DMS79 treated with DMSO at 0.1 percent for 48 hours (cell line): ENCODE results near the gene CCDC172.
"Not testable (repeated sequence)": the region's sequence is repeated elsewhere in the genome, so short reads cannot be mapped to it uniquely, and the experiment has no call there.

Experiments used
- DNase-seq: peaks from one replicate; lab custom pipeline; 2025; lab: John Stamatoyannopoulos, UW

CCDC172 gene

DNA sequence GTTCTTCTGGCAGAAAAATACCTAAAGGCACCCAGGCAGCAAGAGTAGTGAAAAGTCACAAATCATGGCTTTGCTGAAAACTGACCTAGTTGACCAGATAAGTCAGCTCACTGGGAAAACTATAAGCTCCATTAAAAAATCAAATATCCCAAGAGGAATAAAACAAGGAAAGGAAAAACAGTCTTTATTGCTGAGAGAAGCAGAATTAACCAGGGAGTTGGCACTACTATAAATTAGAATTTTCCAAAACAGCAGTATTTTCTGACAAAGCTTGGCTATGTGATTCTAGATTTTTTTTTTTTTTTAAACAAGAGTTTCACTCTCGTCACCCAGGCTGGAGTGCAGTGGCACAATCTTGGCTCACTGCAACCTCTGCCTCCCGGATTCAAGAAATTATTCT, 12.6 kb downstream of the CCDC172 start:
- DNase-seq: no peak

GRCh38 chr10:116352125-116352524, 27.9 kb downstream of the CCDC172 start:
- DNase-seq: no peak

GRCh38 chr10:116353817-116354216, 29.6 kb downstream of the CCDC172 start:
- DNase-seq: no peak

- DNase-seq: no peak
Observed at GRCh38 chr10:116355341-116355740, 31.1 kb downstream of the CCDC172 start.

DNA sequence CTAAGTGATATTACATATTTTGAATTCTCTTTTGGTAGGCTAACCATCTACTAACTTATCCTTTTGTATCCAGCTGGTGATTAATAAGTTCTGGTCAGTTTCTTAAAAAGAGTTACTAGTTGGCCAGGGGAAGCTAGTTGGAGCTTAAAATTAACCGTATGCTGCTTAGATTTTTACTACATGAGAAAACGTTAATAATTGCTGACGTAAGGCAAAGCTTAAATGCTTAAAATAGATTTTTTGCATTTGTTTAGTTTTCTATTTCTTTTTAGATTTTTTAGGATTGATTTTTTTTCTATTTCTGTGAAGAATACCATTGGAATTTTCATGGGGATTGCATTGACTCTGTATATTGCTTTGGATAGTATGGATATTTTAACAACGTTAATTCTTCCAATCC, 32.6 kb downstream of the CCDC172 start:
- DNase-seq: no peak

- DNase-seq: no peak
Observed at GRCh38 chr10:116364868-116365267, 40.6 kb downstream of the CCDC172 start.

- no peak for DNase-seq
Observed at GRCh38 chr10:116371737-116372136, 47.5 kb downstream of the CCDC172 start.

DNA sequence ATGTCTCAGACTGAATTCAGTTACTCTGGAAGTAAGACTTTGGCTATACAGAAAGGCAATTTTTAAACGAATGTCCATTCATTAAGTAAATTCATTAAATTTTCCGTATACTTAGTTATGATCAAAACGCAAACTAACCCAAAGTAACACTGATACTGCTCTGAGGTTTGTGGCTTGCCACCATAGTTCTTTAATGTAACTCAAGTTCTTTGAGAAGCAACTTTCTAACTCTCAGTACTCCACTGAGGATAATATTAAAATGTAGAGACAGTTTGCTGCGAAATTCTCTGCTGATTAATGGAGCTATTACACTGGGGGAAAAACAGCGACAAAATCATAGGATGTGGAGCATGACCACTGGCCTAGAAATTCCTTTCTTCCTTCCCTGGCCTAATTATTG, 58.0 kb downstream of the CCDC172 start:
- no peak for DNase-seq

- no peak for DNase-seq
Observed at GRCh38 chr10:116385311-116385710, 61.1 kb downstream of the CCDC172 start.

GRCh38 chr10:116385994-116386809, 62.0 kb downstream of the CCDC172 start:
- no peak for DNase-seq

- DNase-seq: not testable (repeated sequence)
Observed at GRCh38 chr10:116393246-116393831, 69.1 kb downstream of the CCDC172 start.

GRCh38 chr10:116395223-116395985, 71.2 kb downstream of the CCDC172 start:
- no peak for DNase-seq

DNA sequence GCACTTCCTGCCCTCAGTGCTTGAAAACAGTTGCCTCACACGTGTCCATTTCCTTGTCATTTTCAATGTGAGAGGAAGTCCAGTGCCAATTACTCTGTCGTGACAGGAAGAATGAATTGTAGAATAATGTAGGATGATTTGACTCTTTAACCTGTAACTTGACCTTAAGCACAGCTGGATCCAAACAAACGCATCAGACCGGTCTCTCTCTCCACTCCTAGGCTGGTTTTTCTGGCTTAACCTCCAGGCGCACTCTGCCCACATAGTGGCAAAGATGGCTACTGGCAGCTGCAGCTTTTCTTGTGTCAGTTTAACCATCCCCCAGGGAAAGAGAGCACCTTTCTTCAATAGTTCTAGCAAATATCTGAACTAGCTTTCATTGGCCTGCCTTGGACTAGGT, 74.0 kb downstream of the CCDC172 start:
- DNase-seq: no peak

DNA sequence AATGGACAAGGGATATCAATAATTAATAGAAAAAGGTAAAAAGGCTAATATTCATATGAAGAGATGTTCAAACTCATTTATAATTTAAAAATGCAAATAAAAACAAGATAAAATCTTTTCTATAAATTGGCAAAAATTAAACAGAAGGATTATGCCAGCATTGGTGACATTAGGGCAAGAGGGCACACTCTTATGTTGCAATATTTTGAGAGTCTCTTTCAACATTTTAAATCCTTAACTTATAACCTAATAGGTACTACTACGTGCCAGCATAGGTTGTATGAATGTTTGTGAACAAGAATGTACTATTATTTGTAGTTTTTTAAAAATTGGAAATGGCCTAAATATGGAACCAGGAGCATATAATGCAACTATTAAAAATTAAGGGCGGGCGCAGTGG, 78.6 kb downstream of the CCDC172 start:
- DNase-seq: no peak

- DNase-seq: no peak
Observed at GRCh38 chr10:116403740-116404250, 79.5 kb downstream of the CCDC172 start.

DNA sequence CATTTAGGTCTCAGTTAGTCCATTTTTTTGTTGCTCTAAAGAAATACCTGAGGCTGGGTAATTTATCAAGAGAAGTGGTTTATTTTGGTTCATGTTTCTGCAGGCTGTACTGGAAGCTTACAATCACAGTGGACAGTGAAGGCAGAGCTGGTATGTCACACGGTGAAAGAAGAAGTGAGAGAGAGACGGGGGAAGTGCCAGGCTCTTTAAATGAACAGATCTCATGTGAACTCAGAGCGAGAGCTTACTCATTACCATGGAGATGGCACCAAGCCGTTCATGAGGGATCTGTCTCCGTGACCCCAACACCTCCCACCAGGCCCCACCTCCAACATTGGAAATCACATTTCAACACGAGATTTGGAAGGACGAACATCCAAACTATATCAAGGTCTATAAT, 84.5 kb downstream of the CCDC172 start:
- DNase-seq: no peak

- DNase-seq: no peak
Observed at GRCh38 chr10:116410351-116410750, 86.1 kb downstream of the CCDC172 start.

DNA sequence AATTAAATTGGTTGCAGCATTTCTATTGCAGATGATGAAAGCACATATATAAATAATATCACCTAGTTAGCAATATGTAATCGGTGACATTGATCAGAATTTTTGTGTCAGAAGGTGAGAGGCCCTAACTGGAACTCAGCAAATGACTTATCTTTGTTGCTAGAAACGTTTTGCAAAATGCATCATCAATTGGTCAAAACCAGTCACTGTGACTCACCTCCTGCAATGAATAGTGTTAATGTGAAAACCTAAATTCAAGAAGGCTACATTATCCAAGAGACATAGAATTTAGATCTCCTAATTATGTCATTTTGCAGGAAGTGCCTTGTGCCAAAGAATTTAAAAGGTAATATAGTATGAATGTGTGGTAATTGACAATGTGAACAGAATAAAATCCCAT, 93.6 kb downstream of the CCDC172 start:
- DNase-seq: no peak

GRCh38 chr10:116418389-116418788, 94.1 kb downstream of the CCDC172 start:
- no peak for DNase-seq

GRCh38 chr10:116421815-116422214, 97.6 kb downstream of the CCDC172 start:
- DNase-seq: no peak

DNA sequence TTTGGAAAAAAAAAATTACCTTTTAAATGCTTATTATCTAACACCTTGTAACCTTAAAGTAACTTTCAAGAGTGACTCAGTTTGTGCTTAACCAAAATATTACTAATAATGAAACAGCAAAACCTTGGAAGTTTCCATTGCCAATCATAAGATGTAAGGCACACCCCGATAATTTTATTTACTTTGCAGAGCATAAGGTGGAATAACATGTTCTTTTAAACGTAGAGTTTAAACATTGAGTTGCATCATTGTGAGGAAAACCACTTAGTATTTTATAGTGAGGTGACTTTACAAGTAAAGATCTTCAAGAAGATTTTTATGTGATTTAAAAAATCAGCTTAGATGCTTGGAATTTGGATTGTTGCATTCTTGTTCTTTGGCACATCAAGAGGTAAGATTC, 103.4 kb downstream of the CCDC172 start, which contains the start of gene PNLIPRP3:
PNLIPRP3 (plus strand) TSS at position 177 of the 400 bp plus-strand sequence; CDS start at position 343, 166 bp downstream.
- DNase-seq: no peak

GRCh38 chr10:116429288-116429977, 105.2 kb downstream of the CCDC172 start:
- DNase-seq: no peak
